H1 (cell line): ENCODE results near the gene NOC4L. TPM values are rescaled to one million over a fixed set of nuclear protein-coding genes. Genes with fewer than 3 reads are reported as not detected.

Experiments
- BACH1 ChIP-seq: IDR thresholded peaks from 2 replicates; pipeline ENCODE4 v1.6.1; 2012; ENCODE audit warnings: low read length, improper control_type of control experiment
- polyA plus RNA-seq, 7 experiments: library from polyadenylated mRNA; depleted of rRNA in 3 of 7; stranded (reverse) in 5 of 7; unstranded in 2 of 7; fragments of >200 nt in 5 of 7; fragments of 200-250 nt in 2 of 7; gene quantifications; 1 replicate in 5 of 7; 2 replicates in 1 of 7; 4 replicates in 1 of 7; pipeline versions ENCODE4 v1.2.1 to v1.2.3, GENCODE V29; 2011 to 2013; ENCODE audit warnings: missing spikeins in 2 of 7, mixed read lengths in 2 of 7
- total RNA-seq: library from RNA; stranded (reverse); fragmentation: NEBNext Ultra II Directional; extraction: Animal tissue kit (Norgen Biotek cat#: 25700); gene quantifications from 2 replicates; pipeline ENCODE4 v1.2.1, GENCODE V29; 2021

Gene NOC4L
- total and polyA plus RNA-seq, 2 of the 8 experiments (the other 6 are each of a cell fraction or from before 2014, with no cell fraction given): 26.8 to 40.3 TPM

GRCh38 chr12:132108211-132108832 is 35.9 kb upstream of the NOC4L start (continued):
- TF ChIP-seq BACH1: no peak
